Keratinocyte (primary cell): ENCODE measurements around the gene CNTNAP2. TPM values are rescaled to one million over a fixed set of nuclear protein-coding genes. Genes with fewer than 3 reads are reported as not detected.

Experiments used
- DNase-seq: peaks from one replicate; pipeline ENCODE4 v3.0.0-alpha.2; 2011; ENCODE audit warnings: low read depth, missing footprints, low spot score
- FAIRE-seq: peaks from 2 replicates; lab custom pipeline; 2011; peaks lifted over from hg19 to GRCh38; lab: Jason Lieb, UNC
- H2AFZ ChIP-seq: 2 replicates; pipeline ENCODE4 v1.6.0; 2012; ENCODE audit warnings: low read length, control low read depth, inconsistent platforms; ENCODE audit not compliant: control insufficient read depth
- H3K27ac ChIP-seq: 2 replicates; pipeline ENCODE4 v1.5.1; 2011; ENCODE audit warnings: low read length; ENCODE audit not compliant: control insufficient read depth, insufficient read depth
- H3K27me3 ChIP-seq: 3 replicates; pipeline ENCODE4 v1.6.0; 2011; ENCODE audit warnings: low read length; ENCODE audit not compliant: control insufficient read depth, insufficient read depth; ENCODE audit errors: extremely low read depth
- H3K36me3 ChIP-seq, 2 experiments: 2 replicates in 1 of 2; 3 replicates in 1 of 2; pipeline ENCODE4 v1.5.1; 2011; ENCODE audit warnings: low read length in 2 of 2, mild to moderate bottlenecking in 1 of 2; ENCODE audit not compliant: control insufficient read depth in 2 of 2, insufficient read depth in 2 of 2; ENCODE audit errors: extremely low read depth in 1 of 2
- H3K4me1 ChIP-seq: 3 replicates; pipeline ENCODE4 v1.5.1; 2011; ENCODE audit warnings: low read length; ENCODE audit not compliant: control insufficient read depth, insufficient read depth; ENCODE audit errors: extremely low read depth
- H3K4me2 ChIP-seq: 3 replicates; pipeline ENCODE4 v1.6.0; 2011; ENCODE audit warnings: low read depth, low read length; ENCODE audit not compliant: control insufficient read depth, insufficient read depth; ENCODE audit errors: extremely low read depth
- H3K4me3 ChIP-seq, 3 experiments: fragments of 200-600 bp in 1 of 3; sonication (generic) in 1 of 3; 2 replicates in 2 of 3; 3 replicates in 1 of 3; pipeline ENCODE4 v1.5.1; 2011 to 2016; ENCODE audit warnings: low read length in 3 of 3, mild to moderate bottlenecking in 3 of 3, control low read depth in 2 of 3, inconsistent platforms in 1 of 3, low read depth in 1 of 3, mixed read lengths in 1 of 3, mixed run types in 1 of 3, moderate library complexity in 1 of 3; ENCODE audit not compliant: control insufficient read depth in 2 of 3, insufficient read depth in 2 of 3; ENCODE audit errors: extremely low read depth in 1 of 3
- H3K79me2 ChIP-seq: 2 replicates; pipeline ENCODE4 v1.6.0; 2012; ENCODE audit warnings: low read length; ENCODE audit not compliant: control insufficient read depth, insufficient read depth
- H3K9ac ChIP-seq: 3 replicates; pipeline ENCODE4 v1.6.0; 2011; ENCODE audit warnings: low read length; ENCODE audit not compliant: control insufficient read depth, insufficient read depth; ENCODE audit errors: extremely low read depth
- H3K9me1 ChIP-seq: 3 replicates; pipeline ENCODE4 v1.6.0; 2011; ENCODE audit warnings: low read length; ENCODE audit not compliant: control insufficient read depth, insufficient read depth; ENCODE audit errors: extremely low read depth
- H3K9me3 ChIP-seq: 2 replicates; pipeline ENCODE4 v1.5.1; 2012; ENCODE audit warnings: low read depth, low read length; ENCODE audit not compliant: control insufficient read depth
- H4K20me1 ChIP-seq: 3 replicates; pipeline ENCODE4 v1.6.0; 2011; ENCODE audit warnings: low read length; ENCODE audit not compliant: control insufficient read depth, insufficient read depth; ENCODE audit errors: extremely low read depth
- EZH2 ChIP-seq: IDR thresholded peaks from one replicate; pipeline ENCODE4 v1.6.1; 2012; ENCODE audit warnings: inconsistent platforms, mild to moderate bottlenecking, low read length, moderate library complexity
- dilution Hi-C: fragments of 300-500 bp; cut with MboI; formaldehyde crosslinking; loops from one replicate; pipeline ENCODE4 v1.7.0; 2020; ENCODE audit warnings: low sequenced_read_pairs; ENCODE audit not compliant: extremely low pct_ligation_motif_present
- polyA plus RNA-seq, 5 experiments: library from polyadenylated mRNA; depleted of rRNA in 3 of 5; stranded (reverse) in 3 of 5; stranded (forward) in 1 of 5; unstranded in 1 of 5; fragments of >200 nt; gene quantifications; 1 replicate in 1 of 5; 2 replicates in 3 of 5; 3 replicates in 1 of 5; pipeline versions ENCODE4 v1.2.1 to v1.2.3, GENCODE V29; 2011 to 2012; ENCODE audit warnings: missing spikeins in 2 of 5, low read depth in 1 of 5, low replicate concordance in 1 of 5
- TF ChIP-seq, protein P1 (sequence below), 3 experiments: IDR thresholded peaks in 1 of 3; conservative IDR thresholded peaks in 1 of 3; optimal IDR thresholded peaks in 1 of 3; 2 replicates in 2 of 3; 3 replicates in 1 of 3; pipeline versions ENCODE3 to v1.5.1; 2011; ENCODE audit warnings: low read length in 3 of 3, mild to moderate bottlenecking in 3 of 3, moderate library complexity in 2 of 3, control low read depth in 1 of 3, inconsistent platforms in 1 of 3; ENCODE audit not compliant: insufficient read depth in 2 of 3; ENCODE audit errors: extremely low read depth in 1 of 3

Gene CNTNAP2
- polyA plus RNA-seq, 1 donor (not counting 4 experiments of a cell fraction or from before 2014, with no cell fraction given) = 1.4 TPM

- dilution Hi-C loops = no loop called here
- DNase-seq = no peak
- Histone ChIP-seq H3K4me1 (no peaks in the 10 kb centered on the region), H3K9me3 (no peaks in the 10 kb centered on the region), H3K79me2 (no peaks in the 10 kb centered on the region), H4K20me1 (no peaks in the 10 kb centered on the region), H2AFZ (no peak overlapping the region), H3K4me2 (no peak overlapping the region), H3K9ac (no peak overlapping the region), H3K27me3 (no peaks in the 10 kb centered on the region), H3K9me1 (no peaks in the 10 kb centered on the region), H3K27ac (no peak overlapping the region), H3K4me3 (no peak overlapping the region), H3K36me3 (no peaks in the 10 kb centered on the region)
- TF ChIP-seq, protein P1, sequence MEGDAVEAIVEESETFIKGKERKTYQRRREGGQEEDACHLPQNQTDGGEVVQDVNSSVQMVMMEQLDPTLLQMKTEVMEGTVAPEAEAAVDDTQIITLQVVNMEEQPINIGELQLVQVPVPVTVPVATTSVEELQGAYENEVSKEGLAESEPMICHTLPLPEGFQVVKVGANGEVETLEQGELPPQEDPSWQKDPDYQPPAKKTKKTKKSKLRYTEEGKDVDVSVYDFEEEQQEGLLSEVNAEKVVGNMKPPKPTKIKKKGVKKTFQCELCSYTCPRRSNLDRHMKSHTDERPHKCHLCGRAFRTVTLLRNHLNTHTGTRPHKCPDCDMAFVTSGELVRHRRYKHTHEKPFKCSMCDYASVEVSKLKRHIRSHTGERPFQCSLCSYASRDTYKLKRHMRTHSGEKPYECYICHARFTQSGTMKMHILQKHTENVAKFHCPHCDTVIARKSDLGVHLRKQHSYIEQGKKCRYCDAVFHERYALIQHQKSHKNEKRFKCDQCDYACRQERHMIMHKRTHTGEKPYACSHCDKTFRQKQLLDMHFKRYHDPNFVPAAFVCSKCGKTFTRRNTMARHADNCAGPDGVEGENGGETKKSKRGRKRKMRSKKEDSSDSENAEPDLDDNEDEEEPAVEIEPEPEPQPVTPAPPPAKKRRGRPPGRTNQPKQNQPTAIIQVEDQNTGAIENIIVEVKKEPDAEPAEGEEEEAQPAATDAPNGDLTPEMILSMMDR (optimal IDR thresholded peaks at IDR 0.05 in 1 of 3, IDR thresholded peaks at IDR 0.05 in 1 of 3, conservative IDR thresholded peaks at IDR 0.05 in 1 of 3; ENCODE audit: extremely low read depth in 1 of 3, insufficient read depth in 2 of 3, low read length in 3 of 3) = no peak
- no peak for TF ChIP-seq EZH2
- FAIRE-seq = no peak
Measured at GRCh38 chr7:147813316-147813715, 1696.7 kb downstream of the CNTNAP2 start.

DNA sequence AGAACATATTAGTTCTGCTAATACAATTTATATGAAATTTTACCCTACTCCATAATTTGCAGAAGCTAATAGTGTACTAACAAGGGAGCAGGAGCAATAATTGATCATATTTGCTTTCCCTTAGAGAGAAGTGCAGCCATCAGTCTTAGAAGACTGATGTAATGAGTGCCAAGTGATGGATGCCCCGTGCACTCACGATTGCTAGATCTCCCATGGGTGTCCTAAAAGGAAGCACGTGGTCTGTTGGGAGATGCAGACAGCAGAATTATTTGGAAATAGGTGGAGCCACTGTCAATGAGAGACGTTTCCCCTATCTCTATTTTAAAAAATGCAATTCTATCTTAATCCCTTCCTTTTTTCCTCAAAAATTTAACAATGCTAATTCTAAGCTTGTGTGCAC is 1701.7 kb downstream of the CNTNAP2 start:
- H3K4me3 ChIP-seq = no peak overlapping the region
- H3K4me2 ChIP-seq = no peak overlapping the region
- H2AFZ ChIP-seq = no peak overlapping the region
- TF ChIP-seq, protein P1 (optimal IDR thresholded peaks at IDR 0.05 in 1 of 3, IDR thresholded peaks at IDR 0.05 in 1 of 3, conservative IDR thresholded peaks at IDR 0.05 in 1 of 3; ENCODE audit: extremely low read depth in 1 of 3, insufficient read depth in 2 of 3, low read length in 3 of 3) = no peak
- TF ChIP-seq EZH2 = no peak
- no peaks in the 10 kb centered on the region for H3K9me1 ChIP-seq
- H4K20me1 ChIP-seq = no peaks in the 10 kb centered on the region
- H3K79me2 ChIP-seq = no peaks in the 10 kb centered on the region
- no peaks in the 10 kb centered on the region for H3K9me3 ChIP-seq
- H3K36me3 ChIP-seq = no peaks in the 10 kb centered on the region
- H3K4me1 ChIP-seq = no peaks in the 10 kb centered on the region
- no peak for FAIRE-seq
- no peak overlapping the region for H3K27ac ChIP-seq
- DNase-seq = no peak
- H3K9ac ChIP-seq = no peak overlapping the region
- H3K27me3 ChIP-seq = no peaks in the 10 kb centered on the region
- dilution Hi-C loops = no loop called here
